K562 (cell line): Measurements from ENCODE around the gene GLI3.

Experiments
- EZH2 ChIP-seq: IDR thresholded peaks from 2 replicates; pipeline ENCODE4 v1.6.1; 2012; ENCODE audit warnings: low read depth, mild to moderate bottlenecking, inconsistent platforms, low read length, borderline replicate concordance
- GABPA ChIP-seq: fragments of 200-800 bp; sonication (Bioruptor generic); conservative IDR thresholded peaks from 2 replicates; pipeline ENCODE4 v1.6.1; 2016; ENCODE audit warnings: low read depth, missing genetic modification characterization, missing compliant biosample characterization
- HNRNPH1 ChIP-seq: fragments of 200-400 bp; formaldehyde crosslinking; optimal IDR thresholded peaks from 2 replicates; pipeline ENCODE3; 2017; ENCODE audit warnings: low read depth, mild to moderate bottlenecking, low read length, moderate library complexity
- MGA ChIP-seq: fragments of 450-650 bp; IDR thresholded peaks from 2 replicates; pipeline ENCODE4 v1.6.1; 2016; ENCODE audit warnings: mild to moderate bottlenecking, moderate library complexity
- NCOA6 ChIP-seq: fragments of 450-650 bp; IDR thresholded peaks from 2 replicates; pipeline ENCODE4 v1.6.1; 2017; ENCODE audit warnings: mild to moderate bottlenecking
- SIX5 ChIP-seq, 2 experiments: IDR thresholded peaks; 2 replicates each; pipeline ENCODE4 v1.6.1; 2011; ENCODE audit warnings: low read length in 2 of 2, borderline replicate concordance in 1 of 2, low read depth in 1 of 2, mild to moderate bottlenecking in 1 of 2, moderate library complexity in 1 of 2; ENCODE audit not compliant: insufficient read depth in 1 of 2
- SMAD1 ChIP-seq: fragments of 150-350 bp; IDR thresholded peaks from 2 replicates; pipeline ENCODE4 v1.6.1; 2014; ENCODE audit warnings: low read length, low read depth; ENCODE audit not compliant: partially characterized antibody
- TEAD4 ChIP-seq, 2 experiments: sonication (generic) in 1 of 2; formaldehyde crosslinking in 1 of 2; IDR thresholded peaks; 2 replicates each; pipeline versions ENCODE4 v1.6.1 to v1.8.0; 2012 to 2022; ENCODE audit warnings: borderline replicate concordance in 1 of 2, inconsistent platforms in 1 of 2, low read length in 1 of 2, mild to moderate bottlenecking in 1 of 2, missing genetic modification reagents in 1 of 2
- ZSCAN29 ChIP-seq: fragments of 450-650 bp; IDR thresholded peaks from 2 replicates; pipeline ENCODE4 v1.6.1; 2017
- TF ChIP-seq, protein P1 (sequence below), 3 experiments: IDR thresholded peaks in 2 of 3; conservative IDR thresholded peaks in 1 of 3; 2 replicates each; pipeline ENCODE4 v1.5.1; 2011 to 2012; ENCODE audit warnings: low read length in 3 of 3, mild to moderate bottlenecking in 3 of 3, control low read depth in 2 of 3, improper control_type of control experiment in 1 of 3, inconsistent platforms in 1 of 3, low read depth in 1 of 3, mixed read lengths in 1 of 3, moderate library complexity in 1 of 3; ENCODE audit not compliant: insufficient read depth in 2 of 3

DNA sequence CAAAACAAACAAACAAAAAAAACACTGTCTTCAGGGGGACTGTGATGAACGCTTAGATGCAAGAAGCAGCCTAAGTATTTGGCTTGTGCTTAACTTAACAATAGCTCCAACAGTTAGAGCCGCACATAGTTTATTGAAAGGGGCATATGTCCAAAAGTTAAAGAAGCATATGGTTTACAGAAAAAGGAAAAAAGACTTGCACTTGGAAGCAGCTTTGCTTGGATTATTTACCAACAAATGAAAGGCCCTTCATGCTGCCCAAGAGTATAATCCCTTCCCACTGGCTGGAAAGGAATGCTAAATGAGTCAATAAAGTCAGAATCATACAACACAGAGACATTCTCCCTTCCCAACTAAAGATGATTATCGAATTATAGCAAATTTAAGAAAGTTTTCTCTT is 77.9 kb downstream of the GLI3 start:
- TF ChIP-seq GABPA (tag), result no peak
- no peak for TF ChIP-seq ZSCAN29
- TF ChIP-seq SIX5 (IDR thresholded peaks at IDR 0.05; ENCODE audit: borderline replicate concordance in 1 of 2, insufficient read depth in 1 of 2, low read depth in 1 of 2, low read length in 2 of 2), result no peak
- no peak for TF ChIP-seq MGA
- no peak for TF ChIP-seq NCOA6
- TF ChIP-seq, protein P1, sequence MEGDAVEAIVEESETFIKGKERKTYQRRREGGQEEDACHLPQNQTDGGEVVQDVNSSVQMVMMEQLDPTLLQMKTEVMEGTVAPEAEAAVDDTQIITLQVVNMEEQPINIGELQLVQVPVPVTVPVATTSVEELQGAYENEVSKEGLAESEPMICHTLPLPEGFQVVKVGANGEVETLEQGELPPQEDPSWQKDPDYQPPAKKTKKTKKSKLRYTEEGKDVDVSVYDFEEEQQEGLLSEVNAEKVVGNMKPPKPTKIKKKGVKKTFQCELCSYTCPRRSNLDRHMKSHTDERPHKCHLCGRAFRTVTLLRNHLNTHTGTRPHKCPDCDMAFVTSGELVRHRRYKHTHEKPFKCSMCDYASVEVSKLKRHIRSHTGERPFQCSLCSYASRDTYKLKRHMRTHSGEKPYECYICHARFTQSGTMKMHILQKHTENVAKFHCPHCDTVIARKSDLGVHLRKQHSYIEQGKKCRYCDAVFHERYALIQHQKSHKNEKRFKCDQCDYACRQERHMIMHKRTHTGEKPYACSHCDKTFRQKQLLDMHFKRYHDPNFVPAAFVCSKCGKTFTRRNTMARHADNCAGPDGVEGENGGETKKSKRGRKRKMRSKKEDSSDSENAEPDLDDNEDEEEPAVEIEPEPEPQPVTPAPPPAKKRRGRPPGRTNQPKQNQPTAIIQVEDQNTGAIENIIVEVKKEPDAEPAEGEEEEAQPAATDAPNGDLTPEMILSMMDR (IDR thresholded peaks at IDR 0.05 in 2 of 3, conservative IDR thresholded peaks at IDR 0.05 in 1 of 3; ENCODE audit: insufficient read depth in 2 of 3, low read depth in 1 of 3, low read length in 3 of 3), result no peak
- no peak for TF ChIP-seq EZH2
- TF ChIP-seq HNRNPH1, result no peak
- no peak for TF ChIP-seq TEAD4 (IDR thresholded peaks at IDR 0.05; ENCODE audit: low read length)
- TF ChIP-seq TEAD4 (CRISPR knock-in tag; IDR thresholded peaks at IDR 0.05; ENCODE audit: borderline replicate concordance), result no peak
- TF ChIP-seq SMAD1, result no peak
